ENCODE measurements around the gene CLDN6. TPM values are rescaled to one million over a fixed set of nuclear protein-coding genes. Genes with fewer than 3 reads are reported as not detected.

Gene CLDN6
- total RNA-seq, 1 donor from 2014 or later: not detected

Other genes starting within 250 kb of the CLDN6 start
- gene ELOB, start 240.9 kb downstream of the CLDN6 start, total RNA-seq: 232 TPM in 2 replicates
- not detected in 2 replicates for gene PRSS33, start 230.6 kb downstream of the CLDN6 start, total RNA-seq
- gene PRSS41, start 219.7 kb downstream of the CLDN6 start, total RNA-seq: not detected in 2 replicates
- gene PRSS21, start 200.9 kb downstream of the CLDN6 start, total RNA-seq: 5.7 and 6.6 TPM in 2 replicates
- 6.5 and 8.0 TPM in 2 replicates for gene ZG16B, start 187.9 kb downstream of the CLDN6 start, total RNA-seq
- not detected in 2 replicates for gene PRSS22, start 160.0 kb downstream of the CLDN6 start, total RNA-seq
- 20.0 and 23.6 TPM in 2 replicates for gene FLYWCH2, start 135.0 kb downstream of the CLDN6 start, total RNA-seq
- 61.6 and 67.3 TPM in 2 replicates for gene FLYWCH1, start 106.3 kb downstream of the CLDN6 start, total RNA-seq
- gene KREMEN2, start 53.9 kb downstream of the CLDN6 start, total RNA-seq: not detected in 2 replicates
- 43.0 and 49.9 TPM in 2 replicates for gene PAQR4, start 48.8 kb downstream of the CLDN6 start, total RNA-seq
- 124 and 125 TPM in 2 replicates for gene PKMYT1, start 37.7 kb downstream of the CLDN6 start, total RNA-seq
- 0.43 and 0.77 TPM in 2 replicates for gene CLDN9, start 5.3 kb downstream of the CLDN6 start, total RNA-seq
- gene TNFRSF12A, start 2.2 kb upstream of the CLDN6 start, total RNA-seq: 4.8 and 5.7 TPM in 2 replicates
- gene HCFC1R1, start 5.8 kb upstream of the CLDN6 start, total RNA-seq: 29.2 and 31.2 TPM in 2 replicates
- gene THOC6, start 5.9 kb upstream of the CLDN6 start, total RNA-seq: 64.3 and 65.9 TPM in 2 replicates
- gene BICDL2, start 18.8 kb upstream of the CLDN6 start, total RNA-seq: 0.20 and 0.23 TPM in 2 replicates
- 71.1 and 75.1 TPM in 2 replicates for gene MMP25, start 28.4 kb upstream of the CLDN6 start, total RNA-seq
- gene IL32, start 47.5 kb upstream of the CLDN6 start, total RNA-seq: 3,664 and 3,681 TPM in 2 replicates
- 0.11 and 0.30 TPM in 2 replicates for gene ZSCAN10, start 81.1 kb upstream of the CLDN6 start, total RNA-seq
- 0.23 TPM in 1 of 2 replicates, not detected in the other for gene ZNF205, start 94.4 kb upstream of the CLDN6 start, total RNA-seq
- 10.8 and 11.0 TPM in 2 replicates for gene ZNF213, start 116.8 kb upstream of the CLDN6 start, total RNA-seq
- not detected in 2 replicates for gene OR1F1, start 170.0 kb upstream of the CLDN6 start, total RNA-seq
- 14.4 and 16.5 TPM in 2 replicates for gene ZNF200, start 217.0 kb upstream of the CLDN6 start, total RNA-seq
- gene MEFV, start 238.4 kb upstream of the CLDN6 start, total RNA-seq: 0.09 and 0.25 TPM in 2 replicates